Chondrocyte (in vitro differentiated cells): Measurements from ENCODE around the gene RBMS2. TPM values are rescaled to one million over a fixed set of nuclear protein-coding genes. Genes with fewer than 3 reads are reported as not detected.

ENCODE experiments used
- DNase-seq: peaks from one replicate; pipeline ENCODE4 v3.0.0; 2021; ENCODE audit warnings: mixed read lengths, low spot score
- H3K27ac Mint-ChIP-seq: one replicate; pipeline ENCODE4 v1.8.0; 2021; ENCODE audit warnings: mild to moderate bottlenecking, moderate library complexity, mixed read lengths; ENCODE audit not compliant: unreplicated experiment
- H3K27me3 Mint-ChIP-seq: 2 replicates; pipeline ENCODE4 v1.8.0; 2021; ENCODE audit warnings: low read depth, mixed read lengths
- H3K36me3 Mint-ChIP-seq: 2 replicates; pipeline ENCODE4 v1.8.0; 2021; ENCODE audit warnings: low read depth, mixed read lengths
- H3K4me1 Mint-ChIP-seq: 2 replicates; pipeline ENCODE4 v1.8.0; 2021; ENCODE audit warnings: low read depth, mild to moderate bottlenecking, mixed read lengths
- H3K4me3 Mint-ChIP-seq: one replicate; pipeline ENCODE4 v1.8.0; 2021; ENCODE audit warnings: mild to moderate bottlenecking, moderate library complexity, mixed read lengths; ENCODE audit not compliant: unreplicated experiment
- H3K9me3 Mint-ChIP-seq: 2 replicates; pipeline ENCODE4 v1.8.0; 2021; ENCODE audit warnings: low read depth, mixed read lengths
- total RNA-seq: library from RNA; stranded (reverse); gene quantifications from 3 replicates; pipeline ENCODE4 v1.2.1, GENCODE V29; 2021
- TF ChIP-seq, protein P1 (sequence below): fragments of 200-600 bp; sonication (generic); IDR thresholded peaks from 2 replicates; pipeline ENCODE4 v1.5.0; 2021; ENCODE audit warnings: antibody characterized with exemption, mild to moderate bottlenecking, moderate library complexity

The RBMS2 gene
- total RNA-seq, 1 donor from 2014 or later = 65.3 TPM

DNA sequence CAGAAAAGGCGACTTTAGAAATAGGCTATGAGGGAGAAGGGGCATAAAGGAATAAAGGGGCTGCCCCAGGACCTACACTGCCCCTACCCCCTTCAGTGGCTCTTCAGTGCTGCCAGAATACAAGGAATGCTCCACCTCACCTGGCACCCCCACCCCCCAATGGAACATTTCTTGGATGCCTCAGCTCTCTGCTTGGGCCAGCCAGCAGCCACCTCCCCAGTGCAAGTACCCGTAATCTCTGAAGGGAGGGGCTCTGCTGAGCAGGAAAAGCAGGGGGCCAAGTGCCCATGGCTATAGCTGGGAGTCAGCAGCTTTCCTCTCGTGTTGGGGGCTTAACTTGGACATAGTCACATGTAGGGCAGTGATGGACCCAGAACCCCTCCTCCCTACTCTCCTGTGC lies 75.2 kb downstream of the RBMS2 start:
- no peaks in the 10 kb centered on the region for H3K27me3 Mint-ChIP-seq
- DNase-seq = no peak
- peak overlapping the region; percentile 83 for H3K27ac Mint-ChIP-seq
- TF ChIP-seq, protein P1, sequence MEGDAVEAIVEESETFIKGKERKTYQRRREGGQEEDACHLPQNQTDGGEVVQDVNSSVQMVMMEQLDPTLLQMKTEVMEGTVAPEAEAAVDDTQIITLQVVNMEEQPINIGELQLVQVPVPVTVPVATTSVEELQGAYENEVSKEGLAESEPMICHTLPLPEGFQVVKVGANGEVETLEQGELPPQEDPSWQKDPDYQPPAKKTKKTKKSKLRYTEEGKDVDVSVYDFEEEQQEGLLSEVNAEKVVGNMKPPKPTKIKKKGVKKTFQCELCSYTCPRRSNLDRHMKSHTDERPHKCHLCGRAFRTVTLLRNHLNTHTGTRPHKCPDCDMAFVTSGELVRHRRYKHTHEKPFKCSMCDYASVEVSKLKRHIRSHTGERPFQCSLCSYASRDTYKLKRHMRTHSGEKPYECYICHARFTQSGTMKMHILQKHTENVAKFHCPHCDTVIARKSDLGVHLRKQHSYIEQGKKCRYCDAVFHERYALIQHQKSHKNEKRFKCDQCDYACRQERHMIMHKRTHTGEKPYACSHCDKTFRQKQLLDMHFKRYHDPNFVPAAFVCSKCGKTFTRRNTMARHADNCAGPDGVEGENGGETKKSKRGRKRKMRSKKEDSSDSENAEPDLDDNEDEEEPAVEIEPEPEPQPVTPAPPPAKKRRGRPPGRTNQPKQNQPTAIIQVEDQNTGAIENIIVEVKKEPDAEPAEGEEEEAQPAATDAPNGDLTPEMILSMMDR = no peak
- H3K36me3 Mint-ChIP-seq = peaks cover 36% of the 10 kb centered on the region
- peaks cover 37% of the 10 kb centered on the region for H3K4me1 Mint-ChIP-seq
- H3K4me3 Mint-ChIP-seq = no peak overlapping the region
- no peaks in the 10 kb centered on the region for H3K9me3 Mint-ChIP-seq

GRCh38 chr12:56599041-56599440 lies 77.4 kb downstream of the RBMS2 start:
- Mint-ChIP-seq H3K36me3 (peaks cover 49% of the 10 kb centered on the region), H3K27me3 (no peaks in the 10 kb centered on the region), H3K4me1 (peaks cover 23% of the 10 kb centered on the region), H3K27ac (peak overlapping the region; percentile 5), H3K4me3 (no peak overlapping the region), H3K9me3 (no peaks in the 10 kb centered on the region)
- no peak for DNase-seq
- TF ChIP-seq, protein P1 = no peak

DNA sequence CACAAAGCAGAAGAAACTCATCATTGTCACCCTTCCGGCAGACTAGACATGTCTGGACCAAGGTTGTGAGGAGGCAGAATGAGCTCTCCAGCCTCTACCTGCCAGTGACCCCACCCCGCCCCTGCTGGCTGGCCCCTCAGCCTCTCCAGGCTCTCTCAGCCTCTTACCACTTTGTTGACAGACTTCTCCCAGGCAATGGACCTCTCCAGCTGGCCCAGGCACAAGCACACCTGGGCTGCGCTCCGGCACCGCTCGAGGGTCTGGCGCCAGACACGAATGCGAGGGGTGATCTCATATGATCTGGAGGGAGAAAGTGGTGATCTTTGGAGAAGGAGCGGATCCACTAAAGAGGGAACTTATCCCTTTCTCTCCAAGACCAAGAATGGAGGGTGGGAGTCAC lies 78.2 kb downstream of the RBMS2 start:
- Mint-ChIP-seq H3K4me3 (no peak overlapping the region), H3K36me3 (peaks cover 56% of the 10 kb centered on the region), H3K9me3 (no peaks in the 10 kb centered on the region), H3K27me3 (no peaks in the 10 kb centered on the region), H3K4me1 (peaks cover 15% of the 10 kb centered on the region), H3K27ac (no peak overlapping the region)
- no peak for DNase-seq
- TF ChIP-seq, protein P1 = no peak

DNA sequence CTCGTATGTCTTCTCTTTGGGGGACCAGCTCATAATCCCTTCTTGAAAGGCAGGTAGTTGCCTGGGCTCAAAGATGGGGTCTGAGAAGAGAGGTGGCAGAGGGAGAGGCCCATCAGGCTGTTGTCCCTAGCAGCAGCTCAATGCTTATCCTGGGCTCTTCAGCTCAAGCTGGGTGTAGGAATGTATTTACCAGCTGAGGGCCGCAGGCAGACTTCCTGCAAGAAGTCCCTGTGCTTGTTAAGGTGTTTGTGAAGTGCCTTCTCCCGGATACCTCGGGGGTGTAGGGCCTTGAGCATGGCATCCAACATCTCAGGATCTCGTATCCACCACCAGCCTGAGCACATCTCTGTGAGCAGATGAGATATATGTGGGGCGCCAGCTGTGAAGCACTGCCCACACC lies 79.1 kb downstream of the RBMS2 start:
- no peaks in the 10 kb centered on the region for H3K9me3 Mint-ChIP-seq
- no peak overlapping the region for H3K27ac Mint-ChIP-seq
- peaks cover 6% of the 10 kb centered on the region for H3K4me1 Mint-ChIP-seq
- H3K27me3 Mint-ChIP-seq = no peaks in the 10 kb centered on the region
- H3K4me3 Mint-ChIP-seq = no peak overlapping the region
- H3K36me3 Mint-ChIP-seq = peaks cover 59% of the 10 kb centered on the region
- no peak for DNase-seq
- TF ChIP-seq, protein P1 = no peak

DNA sequence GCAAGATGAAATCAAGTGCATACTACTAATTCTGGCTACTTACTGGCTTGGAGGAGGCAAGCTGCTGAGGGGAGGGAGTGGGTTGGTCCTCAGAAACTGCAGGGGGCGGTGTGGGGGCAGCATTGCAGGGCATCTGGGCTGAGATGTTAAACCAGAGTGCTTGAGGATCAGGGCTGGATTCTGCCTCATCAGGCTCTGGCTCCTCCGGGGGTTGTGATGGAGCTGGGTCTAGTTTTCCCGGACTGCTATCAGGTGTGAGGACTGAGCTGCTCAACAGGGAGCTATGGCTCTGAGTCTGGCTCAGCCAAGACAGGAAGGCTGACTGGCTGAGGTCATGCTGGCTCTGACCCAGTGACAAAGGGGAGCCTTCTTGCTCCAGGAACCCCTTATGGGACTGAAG lies 79.9 kb downstream of the RBMS2 start:
- Mint-ChIP-seq H3K4me3 (no peak overlapping the region), H3K36me3 (peaks cover 62% of the 10 kb centered on the region), H3K4me1 (peaks cover 6% of the 10 kb centered on the region), H3K27ac (no peak overlapping the region), H3K27me3 (no peaks in the 10 kb centered on the region), H3K9me3 (no peaks in the 10 kb centered on the region)
- no peak for DNase-seq
- TF ChIP-seq, protein P1 = peak; percentile 30
